NCI-H2196 treated with DMSO at 0.1 percent for 48 hours (cell line): ENCODE results near the gene NCAM2.
"Not testable (repeated sequence)": the region's sequence is repeated elsewhere in the genome, so short reads cannot be mapped to it uniquely, and the experiment has no call there.

Experiments
- DNase-seq: peaks from one replicate; lab custom pipeline; 2025; ENCODE audit not compliant: unreplicated experiment; lab: John Stamatoyannopoulos, UW

Gene NCAM2

DNA sequence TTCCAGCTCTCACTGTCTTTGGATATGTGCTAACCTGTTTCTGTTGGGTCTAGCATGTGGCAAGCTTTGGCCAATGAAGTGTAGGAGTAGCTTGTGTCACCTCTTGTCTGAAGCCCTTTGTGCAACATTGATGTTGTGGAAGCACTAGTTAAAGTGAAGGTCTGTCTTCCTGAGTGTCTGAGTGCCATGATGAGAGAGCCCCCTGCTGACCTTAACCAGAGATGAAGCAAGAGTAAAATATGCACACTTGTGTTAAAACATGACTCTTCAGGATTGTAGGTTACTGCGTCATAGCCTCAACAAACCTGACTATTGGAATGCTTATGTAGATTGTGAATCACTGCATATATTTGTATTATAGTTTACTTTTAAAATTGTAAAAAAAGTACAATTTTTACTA, 103.7 kb downstream of the NCAM2 start:
- DNase-seq, result no peak

GRCh38 chr21:21102896-21103295, 104.7 kb downstream of the NCAM2 start:
- no peak for DNase-seq

DNA sequence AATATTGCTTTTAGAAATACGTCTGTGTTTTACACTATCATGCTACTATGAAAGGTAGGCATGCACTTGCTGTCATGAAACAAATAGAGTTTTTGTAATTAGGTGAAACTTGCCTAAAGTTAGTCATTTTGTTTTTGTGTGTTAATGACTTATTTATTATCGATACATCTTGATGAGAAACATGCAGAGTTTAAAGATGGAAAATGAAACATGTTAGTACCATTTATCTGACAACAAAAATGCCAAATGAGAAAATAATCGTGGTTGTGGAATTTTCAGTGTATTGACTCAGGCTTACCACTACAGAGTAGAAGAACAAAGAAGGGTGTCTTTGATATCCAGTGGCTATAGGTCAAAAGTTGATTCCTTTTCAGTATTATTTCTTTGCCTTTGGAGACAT, 105.5 kb downstream of the NCAM2 start:
- DNase-seq, result no peak

GRCh38 chr21:21109736-21110135, 111.5 kb downstream of the NCAM2 start:
- no peak for DNase-seq

GRCh38 chr21:21111309-21111920, 113.2 kb downstream of the NCAM2 start:
- DNase-seq, result no peak

- no peak for DNase-seq
Measured at GRCh38 chr21:21114461-21114860, 116.3 kb downstream of the NCAM2 start.

DNA sequence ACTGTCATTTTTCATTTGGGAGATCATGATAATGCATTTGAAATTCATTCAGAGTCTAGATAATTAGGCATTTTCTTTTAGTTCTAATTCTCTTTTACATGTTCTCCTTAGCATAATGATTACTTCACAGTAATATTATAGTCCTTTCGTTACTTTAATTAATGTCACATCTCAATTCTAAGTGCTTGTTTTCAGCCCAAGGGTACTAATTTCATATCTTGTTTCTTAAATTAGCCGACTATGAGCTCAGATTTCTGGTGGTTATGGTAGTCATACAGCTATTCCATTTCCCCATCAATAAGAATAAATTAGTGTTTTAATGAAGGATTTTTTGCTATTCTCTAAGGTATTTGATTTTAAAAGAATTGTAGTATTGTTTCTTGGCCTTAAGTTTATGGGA, 120.9 kb downstream of the NCAM2 start:
- DNase-seq, result no peak

DNA sequence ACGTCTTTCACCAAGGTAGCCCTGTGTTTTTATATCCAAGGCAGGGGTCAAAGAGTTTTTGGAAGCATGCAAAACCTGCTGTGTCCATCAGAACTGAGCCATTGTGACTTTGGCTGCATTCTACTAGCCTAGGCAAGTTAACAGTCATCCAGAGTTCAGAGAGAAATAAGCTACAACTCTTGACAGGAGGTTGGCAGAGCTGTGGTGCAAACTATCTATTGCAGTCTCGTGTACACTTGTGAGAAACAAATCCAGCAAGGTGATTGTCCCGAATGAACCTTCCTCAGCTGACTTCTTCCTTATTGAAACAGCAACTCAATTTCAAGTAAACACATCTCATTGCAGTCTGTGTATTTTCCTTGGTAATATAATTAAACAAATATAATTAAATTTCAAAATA, 124.5 kb downstream of the NCAM2 start:
- no peak for DNase-seq

- no peak for DNase-seq
Measured at GRCh38 chr21:21132390-21132789, 134.2 kb downstream of the NCAM2 start.

- no peak for DNase-seq
Measured at GRCh38 chr21:21137986-21138385, 139.8 kb downstream of the NCAM2 start.

DNA sequence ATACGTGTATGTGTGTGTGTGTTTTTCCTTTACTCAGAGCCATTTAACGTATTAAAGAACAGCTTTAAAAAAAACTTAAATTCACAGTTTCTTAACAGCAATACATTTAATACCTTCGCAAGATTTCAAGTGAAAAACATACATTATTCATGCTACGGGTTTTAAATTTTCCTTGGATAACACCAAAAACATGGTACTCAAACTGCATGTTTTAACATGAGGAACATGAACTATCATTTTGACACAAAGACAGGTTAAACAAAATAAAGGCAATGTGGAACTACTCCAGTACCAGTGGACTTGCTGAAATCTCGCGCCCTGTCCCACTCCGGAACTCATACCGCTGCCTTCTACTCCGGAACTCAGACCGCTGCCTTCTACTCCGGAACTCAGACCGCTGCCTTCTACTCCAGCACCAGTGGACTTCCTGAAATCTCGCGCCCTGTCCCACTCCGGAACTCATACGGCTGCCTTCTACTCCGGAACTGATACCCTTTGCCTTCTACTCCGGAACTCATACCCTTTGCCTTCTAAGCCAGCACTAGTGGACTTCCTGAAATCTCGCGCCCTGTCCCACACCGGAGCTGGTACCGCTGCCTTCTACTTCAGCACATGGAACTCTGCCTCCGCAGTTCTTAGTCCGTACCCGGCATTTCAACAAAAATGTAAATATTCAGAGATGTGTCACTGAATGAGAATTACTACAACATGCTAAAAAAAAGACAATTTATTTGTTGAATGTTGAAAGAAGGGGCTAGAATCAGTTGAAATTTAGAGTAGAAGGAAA, 148.6 kb downstream of the NCAM2 start:
- DNase-seq, result no peak

DNA sequence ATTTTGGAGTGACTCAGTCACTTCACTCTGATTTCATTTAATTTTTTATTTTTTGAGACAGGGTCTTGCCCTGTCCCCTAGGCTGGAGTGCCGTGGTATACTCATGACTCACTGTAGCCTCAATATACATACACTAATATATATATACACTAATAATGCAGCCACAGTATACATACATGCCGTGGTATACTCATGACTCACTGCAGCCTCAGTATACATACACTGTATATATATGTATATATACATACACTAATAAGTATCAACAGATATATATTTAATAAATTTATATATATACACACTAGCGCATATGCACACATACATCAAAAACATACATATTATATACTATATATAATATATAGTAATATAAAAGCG, 149.2 kb downstream of the NCAM2 start:
- DNase-seq, result no peak

DNA sequence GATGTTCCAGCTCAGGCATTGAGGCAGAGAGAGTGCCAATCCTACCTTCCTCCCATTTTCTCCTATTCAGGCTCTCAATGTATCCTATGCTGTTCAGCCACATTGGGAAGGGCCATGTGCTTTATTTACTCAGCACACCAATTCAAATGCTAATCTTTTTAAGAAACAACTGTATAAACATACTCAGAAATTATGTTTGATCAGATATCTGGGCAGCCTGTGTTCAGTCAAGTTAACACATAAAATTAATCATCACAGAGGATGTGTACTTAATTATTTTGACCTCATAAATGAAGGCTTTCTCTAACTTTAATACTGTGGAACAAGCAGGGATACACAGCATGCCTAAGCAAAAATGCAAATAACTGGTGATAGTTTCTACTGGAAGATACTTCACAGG, 149.8 kb downstream of the NCAM2 start:
- no peak for DNase-seq

- no peak for DNase-seq
Measured at GRCh38 chr21:21148514-21148913, 150.3 kb downstream of the NCAM2 start.

- not testable (repeated sequence) for DNase-seq
Measured at GRCh38 chr21:21149445-21149844, 151.2 kb downstream of the NCAM2 start.

GRCh38 chr21:21151231-21151630, 153.0 kb downstream of the NCAM2 start:
- no peak for DNase-seq

DNA sequence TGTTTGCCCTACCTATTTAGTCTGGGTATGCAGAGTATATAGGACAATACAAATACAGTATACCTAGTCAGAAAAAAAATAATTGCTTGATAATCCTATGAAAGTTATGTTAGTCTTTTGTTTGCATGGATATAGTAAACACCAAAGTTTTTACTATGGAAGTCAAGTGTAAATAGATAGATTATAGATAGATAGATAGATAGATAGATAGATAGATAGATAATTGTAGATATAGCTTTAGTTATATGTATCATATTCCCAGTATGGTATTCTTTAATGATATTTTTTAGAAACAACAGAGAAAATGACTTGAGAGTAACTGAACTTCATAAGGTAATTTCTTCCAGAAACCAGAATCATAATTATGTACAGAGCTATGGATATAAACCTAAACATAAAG, 158.2 kb downstream of the NCAM2 start:
- no peak for DNase-seq

DNA sequence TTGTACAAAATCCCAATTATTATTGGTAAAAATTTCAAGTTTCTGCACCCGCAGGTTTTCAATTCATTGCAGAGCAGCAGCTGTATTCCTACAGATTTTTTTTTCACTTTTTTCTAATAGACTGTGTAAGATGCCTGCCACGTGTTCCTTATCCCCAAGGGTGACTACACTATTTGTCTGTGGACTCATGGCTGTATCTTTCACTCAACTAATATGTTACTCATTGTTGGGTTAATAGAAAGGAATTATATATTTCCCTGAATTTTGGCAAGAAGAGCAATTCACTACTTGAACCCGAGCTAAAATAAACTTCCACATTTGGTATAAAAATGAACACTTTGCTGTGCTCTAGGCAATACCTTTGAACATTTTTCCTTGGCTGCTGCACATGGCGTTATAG, 158.7 kb downstream of the NCAM2 start:
- DNase-seq, result no peak

DNA sequence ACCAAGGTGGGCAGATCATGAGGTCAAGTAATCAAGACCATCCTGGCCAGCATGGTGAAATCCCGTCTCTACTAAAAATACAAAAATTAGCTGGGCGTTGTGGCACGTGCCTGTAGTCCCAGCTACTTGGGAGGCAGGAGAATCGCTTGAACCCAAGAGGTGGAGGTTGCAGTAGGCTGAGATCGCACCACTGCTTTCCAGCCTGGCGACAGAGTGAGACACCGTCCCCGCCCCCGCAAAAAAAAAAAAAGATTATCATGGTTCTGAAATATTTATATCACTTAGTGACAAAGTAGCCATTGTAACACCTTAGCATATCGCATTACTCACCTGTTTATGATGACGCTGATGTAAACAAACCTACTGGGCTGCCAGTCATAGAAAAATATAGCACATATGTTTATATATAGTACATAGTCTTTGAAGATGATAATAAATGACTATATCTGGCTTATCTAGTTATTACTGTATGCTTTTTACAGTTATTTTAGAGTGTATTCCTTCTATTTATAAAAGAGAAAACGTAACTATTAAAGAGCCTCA, 160.2 kb downstream of the NCAM2 start:
- DNase-seq, result no peak

- DNase-seq, result no peak
Measured at GRCh38 chr21:21159253-21159899, 161.2 kb downstream of the NCAM2 start.

DNA sequence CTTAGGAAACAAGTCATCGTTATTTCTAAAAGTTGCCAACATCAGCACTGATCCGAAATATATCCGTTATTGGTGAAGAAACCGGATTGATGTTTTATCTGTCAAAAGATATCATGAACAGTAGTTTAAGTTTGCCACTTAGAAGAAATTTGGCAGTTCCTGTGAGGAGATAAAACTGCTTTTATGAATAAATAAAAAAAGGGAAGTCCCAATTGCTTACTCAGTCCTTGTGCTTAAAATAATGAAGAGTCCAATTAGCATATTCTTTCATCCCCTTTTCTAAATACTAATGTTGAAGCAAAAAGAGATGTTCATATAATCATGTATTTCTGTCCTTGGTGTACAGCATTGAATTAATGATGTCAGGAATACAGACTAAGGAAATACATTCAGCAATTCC, 164.6 kb downstream of the NCAM2 start:
- DNase-seq, result no peak

GRCh38 chr21:21163904-21164303, 165.7 kb downstream of the NCAM2 start:
- DNase-seq, result no peak
